Measurements from ENCODE around the gene LETM1. TPM values are rescaled to one million over a fixed set of nuclear protein-coding genes. Genes with fewer than 3 reads are reported as not detected.

The LETM1 gene
- total and polyA plus RNA-seq, 4 donors: 12.2 to 46.9 (median 24.1) TPM

DNA sequence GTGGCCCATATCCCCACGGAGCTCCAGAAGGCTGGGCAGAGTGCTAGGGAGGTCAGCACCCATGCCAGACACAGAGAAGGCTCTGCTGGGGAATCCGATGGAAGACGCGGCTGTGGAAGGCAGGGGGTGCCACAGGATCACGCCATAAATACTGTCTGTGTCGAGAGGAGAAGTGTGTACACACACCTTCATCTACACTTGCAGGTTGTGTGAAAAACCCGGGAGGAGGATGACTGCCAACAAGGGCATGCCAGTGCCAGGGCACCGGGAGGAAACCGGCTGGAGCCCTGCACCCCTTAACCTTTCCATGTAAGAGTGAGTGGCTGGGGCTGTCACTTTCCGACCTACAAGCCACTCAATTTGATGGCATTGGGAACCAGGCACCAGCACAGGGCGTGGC is 31.2 kb downstream of the LETM1 start (continued):
- TF ChIP-seq, protein P1, sequence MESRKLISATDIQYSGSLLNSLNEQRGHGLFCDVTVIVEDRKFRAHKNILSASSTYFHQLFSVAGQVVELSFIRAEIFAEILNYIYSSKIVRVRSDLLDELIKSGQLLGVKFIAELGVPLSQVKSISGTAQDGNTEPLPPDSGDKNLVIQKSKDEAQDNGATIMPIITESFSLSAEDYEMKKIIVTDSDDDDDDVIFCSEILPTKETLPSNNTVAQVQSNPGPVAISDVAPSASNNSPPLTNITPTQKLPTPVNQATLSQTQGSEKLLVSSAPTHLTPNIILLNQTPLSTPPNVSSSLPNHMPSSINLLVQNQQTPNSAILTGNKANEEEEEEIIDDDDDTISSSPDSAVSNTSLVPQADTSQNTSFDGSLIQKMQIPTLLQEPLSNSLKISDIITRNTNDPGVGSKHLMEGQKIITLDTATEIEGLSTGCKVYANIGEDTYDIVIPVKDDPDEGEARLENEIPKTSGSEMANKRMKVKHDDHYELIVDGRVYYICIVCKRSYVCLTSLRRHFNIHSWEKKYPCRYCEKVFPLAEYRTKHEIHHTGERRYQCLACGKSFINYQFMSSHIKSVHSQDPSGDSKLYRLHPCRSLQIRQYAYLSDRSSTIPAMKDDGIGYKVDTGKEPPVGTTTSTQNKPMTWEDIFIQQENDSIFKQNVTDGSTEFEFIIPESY (IDR thresholded peaks at IDR 0.05): no peak
- TF ChIP-seq GABPA (IDR thresholded peaks at IDR 0.05 in 1 of 2, conservative IDR thresholded peaks at IDR 0.05 in 1 of 2) (no peak), EGR1 (IDR thresholded peaks at IDR 0.05; ENCODE audit: low read depth in 2 of 2) (no peak)
- TF ChIP-seq, protein P2, sequence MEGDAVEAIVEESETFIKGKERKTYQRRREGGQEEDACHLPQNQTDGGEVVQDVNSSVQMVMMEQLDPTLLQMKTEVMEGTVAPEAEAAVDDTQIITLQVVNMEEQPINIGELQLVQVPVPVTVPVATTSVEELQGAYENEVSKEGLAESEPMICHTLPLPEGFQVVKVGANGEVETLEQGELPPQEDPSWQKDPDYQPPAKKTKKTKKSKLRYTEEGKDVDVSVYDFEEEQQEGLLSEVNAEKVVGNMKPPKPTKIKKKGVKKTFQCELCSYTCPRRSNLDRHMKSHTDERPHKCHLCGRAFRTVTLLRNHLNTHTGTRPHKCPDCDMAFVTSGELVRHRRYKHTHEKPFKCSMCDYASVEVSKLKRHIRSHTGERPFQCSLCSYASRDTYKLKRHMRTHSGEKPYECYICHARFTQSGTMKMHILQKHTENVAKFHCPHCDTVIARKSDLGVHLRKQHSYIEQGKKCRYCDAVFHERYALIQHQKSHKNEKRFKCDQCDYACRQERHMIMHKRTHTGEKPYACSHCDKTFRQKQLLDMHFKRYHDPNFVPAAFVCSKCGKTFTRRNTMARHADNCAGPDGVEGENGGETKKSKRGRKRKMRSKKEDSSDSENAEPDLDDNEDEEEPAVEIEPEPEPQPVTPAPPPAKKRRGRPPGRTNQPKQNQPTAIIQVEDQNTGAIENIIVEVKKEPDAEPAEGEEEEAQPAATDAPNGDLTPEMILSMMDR (IDR thresholded peaks at IDR 0.05; ENCODE audit: low read depth, low read length, missing input control): no peak

DNA sequence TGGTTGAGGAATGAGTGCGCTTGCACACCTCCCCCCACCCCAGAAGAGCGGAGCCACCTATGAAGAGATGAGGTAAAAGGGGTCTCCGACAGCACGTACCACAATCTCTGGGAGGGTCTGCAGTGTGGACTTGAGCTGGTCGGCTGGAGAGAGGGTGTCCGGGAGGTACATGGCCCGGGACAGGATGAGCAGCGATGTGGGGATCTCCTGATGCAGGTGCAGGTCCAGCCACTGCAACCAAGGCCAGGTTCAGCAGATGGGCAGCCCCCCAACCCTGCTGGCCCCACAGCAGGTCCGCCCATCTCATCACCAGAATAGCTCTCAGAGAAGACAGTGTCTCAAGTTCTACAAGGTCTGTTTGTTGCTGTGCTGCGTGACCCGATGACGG is 32.4 kb downstream of the LETM1 start:
- no peak overlapping the region for H3K9ac ChIP-seq (ENCODE audit: low read depth in 1 of 2, low read length in 2 of 2)
- H3K4me1 ChIP-seq (ENCODE audit: control insufficient read depth in 4 of 4, insufficient read depth in 4 of 4, low read length in 3 of 4): peaks cover 0 to 11% (median 3%) of the 10 kb centered on the region in 4 donors
- TF ChIP-seq RAD21 (IDR thresholded peaks at IDR 0.05): no peak
- no peak for TF ChIP-seq RXRA (IDR thresholded peaks at IDR 0.05)
- no peak for TF ChIP-seq HNF4A (conservative IDR thresholded peaks at IDR 0.05)
- TF ChIP-seq, protein P3, sequence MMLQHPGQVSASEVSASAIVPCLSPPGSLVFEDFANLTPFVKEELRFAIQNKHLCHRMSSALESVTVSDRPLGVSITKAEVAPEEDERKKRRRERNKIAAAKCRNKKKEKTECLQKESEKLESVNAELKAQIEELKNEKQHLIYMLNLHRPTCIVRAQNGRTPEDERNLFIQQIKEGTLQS (IDR thresholded peaks at IDR 0.05): no peak
- no peak for TF ChIP-seq FOXA1 (IDR thresholded peaks at IDR 0.05)
- TF ChIP-seq, protein P1 (IDR thresholded peaks at IDR 0.05): no peak
- TF ChIP-seq GABPA (IDR thresholded peaks at IDR 0.05 in 1 of 2, conservative IDR thresholded peaks at IDR 0.05 in 1 of 2): no peak
- TF ChIP-seq SP1 (IDR thresholded peaks at IDR 0.05): no peak
- TF ChIP-seq YY1 (IDR thresholded peaks at IDR 0.05): no peak
- no peaks in the 10 kb centered on the region for H3K9me3 ChIP-seq (ENCODE audit: control insufficient read depth in 4 of 4, low read length in 3 of 4)
- H3K27ac ChIP-seq (ENCODE audit: low read depth in 1 of 2, low read length in 2 of 2): no peak overlapping the region
- peaks cover 8 to 59% (median 22%) of the 10 kb centered on the region in 4 donors for H3K36me3 ChIP-seq (ENCODE audit: control insufficient read depth in 4 of 4, insufficient read depth in 3 of 4, low read depth in 1 of 4, low read length in 3 of 4)
- WGBS: 96% methylated on average over 12 of the region's 12 CpGs
- no peak overlapping the region for H3K4me3 ChIP-seq (ENCODE audit: low read depth in 1 of 3, low read length in 3 of 3)
- H3K27me3 ChIP-seq (ENCODE audit: control insufficient read depth in 4 of 4, insufficient read depth in 4 of 4, low read length in 3 of 4): no peaks in the 10 kb centered on the region
- no peak for DNase-seq (ENCODE audit: low spot score)

DNA sequence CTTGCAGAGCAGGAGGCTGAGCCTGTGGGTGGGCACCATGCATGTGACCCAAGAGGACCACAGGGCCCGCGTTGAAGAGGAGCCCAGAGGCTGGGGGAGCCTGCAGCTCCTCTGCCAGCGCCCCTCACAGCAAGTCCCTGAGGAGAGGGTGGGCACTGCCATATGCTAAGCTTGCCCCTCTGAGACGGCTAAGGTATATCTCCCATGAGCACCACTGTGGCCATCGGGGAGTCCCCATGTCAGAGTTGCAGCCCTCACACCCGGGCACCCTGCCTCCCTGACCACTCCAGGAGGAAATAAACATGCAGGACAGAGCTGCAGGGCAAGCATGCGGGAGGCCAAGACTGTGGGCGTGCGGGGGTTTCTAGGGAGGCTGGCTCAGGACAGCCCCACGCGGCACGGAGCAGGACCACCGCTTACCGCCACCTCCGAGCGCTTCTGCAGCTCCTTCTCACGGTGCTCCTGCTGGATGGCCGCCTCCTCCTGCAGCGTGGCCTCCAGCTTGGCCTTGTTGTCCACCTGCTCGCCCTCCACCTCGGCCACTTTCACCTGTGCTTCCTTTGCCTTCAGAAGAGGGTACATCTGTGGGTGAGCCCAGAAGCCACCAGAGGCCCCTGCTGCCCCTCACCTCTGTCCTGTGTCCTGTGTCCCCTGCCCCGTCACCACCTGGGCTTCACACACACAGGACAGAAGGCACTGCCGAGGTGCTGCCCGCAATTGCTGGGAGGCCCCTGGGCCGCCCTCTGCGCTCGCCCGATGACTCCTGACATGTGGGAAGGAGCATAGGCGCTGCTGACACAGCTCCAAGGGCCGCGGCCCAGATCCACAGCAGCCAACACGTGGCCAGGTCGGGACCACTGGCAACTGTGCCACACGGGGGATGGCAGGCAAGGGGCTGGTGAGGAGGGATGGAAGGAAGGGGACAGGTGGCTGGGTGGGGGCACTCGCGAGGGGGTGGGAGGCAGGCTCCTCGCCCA is 33.1 kb downstream of the LETM1 start:
- DNase-seq (ENCODE audit: low spot score): peak; percentile 24
- no peak for TF ChIP-seq YY1 (IDR thresholded peaks at IDR 0.05)
- no peak for TF ChIP-seq HNF4G (IDR thresholded peaks at IDR 0.05)
- TF ChIP-seq SP1 (IDR thresholded peaks at IDR 0.05): no peak
- TF ChIP-seq RAD21 (IDR thresholded peaks at IDR 0.05): no peak
- TF ChIP-seq TAF1 (conservative IDR thresholded peaks at IDR 0.05): no peak
- TF ChIP-seq, protein P2 (IDR thresholded peaks at IDR 0.05; ENCODE audit: low read depth, low read length, missing input control): no peak
- no peak for TF ChIP-seq EGR1 (IDR thresholded peaks at IDR 0.05; ENCODE audit: low read depth in 2 of 2)
- TF ChIP-seq, protein P4, sequence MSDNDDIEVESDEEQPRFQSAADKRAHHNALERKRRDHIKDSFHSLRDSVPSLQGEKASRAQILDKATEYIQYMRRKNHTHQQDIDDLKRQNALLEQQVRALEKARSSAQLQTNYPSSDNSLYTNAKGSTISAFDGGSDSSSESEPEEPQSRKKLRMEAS (IDR thresholded peaks at IDR 0.05): no peak
- TF ChIP-seq FOXA2 (IDR thresholded peaks at IDR 0.05): no peak
- TF ChIP-seq RXRA (IDR thresholded peaks at IDR 0.05): no peak
- peaks cover 0 to 11% (median 3%) of the 10 kb centered on the region in 4 donors for H3K4me1 ChIP-seq (ENCODE audit: control insufficient read depth in 4 of 4, insufficient read depth in 4 of 4, low read length in 3 of 4)
- no peak overlapping the region for H3K27ac ChIP-seq (ENCODE audit: low read depth in 1 of 2, low read length in 2 of 2)
- H3K36me3 ChIP-seq (ENCODE audit: control insufficient read depth in 4 of 4, insufficient read depth in 3 of 4, low read depth in 1 of 4, low read length in 3 of 4): peaks cover 11 to 64% (median 22%) of the 10 kb centered on the region in 4 donors
- H3K27me3 ChIP-seq (ENCODE audit: control insufficient read depth in 4 of 4, insufficient read depth in 4 of 4, low read length in 3 of 4): no peaks in the 10 kb centered on the region
- H3K4me3 ChIP-seq (ENCODE audit: low read depth in 1 of 3, low read length in 3 of 3): no peak overlapping the region
- no peak overlapping the region for H3K9ac ChIP-seq (ENCODE audit: low read depth in 1 of 2, low read length in 2 of 2)
- 93% methylated on average over 37 of the region's 37 CpGs for WGBS
- H3K9me3 ChIP-seq (ENCODE audit: control insufficient read depth in 4 of 4, low read length in 3 of 4): no peaks in the 10 kb centered on the region

Data from liver (tissue), 9 donors.